RCC 7860 (cell line): Measurements from ENCODE around the gene TSR3.

Experiments
- DNase-seq: peaks from one replicate; pipeline ENCODE4 v3.0.0-alpha.2; 2015; ENCODE audit warnings: low spot score
- FAIRE-seq: peaks from 2 replicates; lab custom pipeline; 2012; peaks lifted over from hg19 to GRCh38; lab: Jason Lieb, UNC

The TSR3 gene

DNA sequence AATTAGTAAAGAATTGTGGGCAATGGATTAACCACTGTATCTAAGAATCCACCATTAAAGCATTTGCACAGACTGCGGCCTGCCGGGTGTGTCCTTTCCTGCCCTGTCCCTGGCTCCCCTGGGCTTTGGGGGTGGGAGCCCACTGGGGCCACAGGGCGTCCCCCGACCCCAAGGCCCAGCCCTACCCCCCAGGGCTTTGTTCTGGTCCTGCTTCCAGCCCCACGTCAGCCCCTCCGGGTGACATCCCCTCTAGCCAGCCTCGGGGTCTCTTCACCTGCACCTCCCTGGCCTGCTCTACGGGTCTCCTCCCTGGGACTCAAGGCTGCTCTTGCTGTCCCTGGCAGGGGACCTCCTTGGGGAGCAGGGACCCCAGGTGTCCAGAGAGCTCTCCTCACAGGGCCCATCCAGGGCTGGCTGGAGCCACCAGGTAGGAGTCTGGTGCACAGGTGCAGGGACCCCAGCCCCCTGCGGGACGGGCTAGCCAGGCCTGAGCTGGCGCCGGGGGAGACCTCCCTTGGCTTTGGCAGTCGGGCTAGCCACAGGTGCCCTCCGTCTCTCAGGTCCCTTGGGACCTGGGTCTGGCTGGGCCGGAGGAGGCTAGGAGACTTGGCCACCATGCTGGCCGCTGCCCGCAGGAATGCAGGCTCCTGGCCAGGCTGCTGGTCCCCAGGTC lies 24.6 kb downstream of the TSR3 start:
- DNase-seq (no peak), FAIRE-seq (no peak)

DNA sequence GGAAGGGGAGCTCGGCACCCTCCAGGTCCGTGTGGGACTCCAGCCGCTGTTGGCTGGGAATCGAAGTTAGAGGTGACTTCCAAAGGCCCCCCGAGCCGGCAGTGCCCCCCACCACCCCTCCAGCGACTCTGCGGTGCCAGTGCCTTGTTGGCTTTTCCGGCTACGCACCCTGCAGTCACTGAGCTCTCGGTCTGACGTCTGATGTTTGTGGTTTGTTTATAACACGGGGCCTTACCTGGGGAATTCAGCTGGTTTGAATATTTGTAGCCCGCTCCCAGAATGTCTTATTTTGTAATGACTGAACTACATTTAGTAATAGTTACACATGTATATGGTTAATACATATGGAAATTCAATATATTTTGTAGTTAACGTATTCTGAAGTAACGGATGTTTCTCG lies 25.3 kb downstream of the TSR3 start:
- FAIRE-seq, result no peak
- DNase-seq, result no peak

DNA sequence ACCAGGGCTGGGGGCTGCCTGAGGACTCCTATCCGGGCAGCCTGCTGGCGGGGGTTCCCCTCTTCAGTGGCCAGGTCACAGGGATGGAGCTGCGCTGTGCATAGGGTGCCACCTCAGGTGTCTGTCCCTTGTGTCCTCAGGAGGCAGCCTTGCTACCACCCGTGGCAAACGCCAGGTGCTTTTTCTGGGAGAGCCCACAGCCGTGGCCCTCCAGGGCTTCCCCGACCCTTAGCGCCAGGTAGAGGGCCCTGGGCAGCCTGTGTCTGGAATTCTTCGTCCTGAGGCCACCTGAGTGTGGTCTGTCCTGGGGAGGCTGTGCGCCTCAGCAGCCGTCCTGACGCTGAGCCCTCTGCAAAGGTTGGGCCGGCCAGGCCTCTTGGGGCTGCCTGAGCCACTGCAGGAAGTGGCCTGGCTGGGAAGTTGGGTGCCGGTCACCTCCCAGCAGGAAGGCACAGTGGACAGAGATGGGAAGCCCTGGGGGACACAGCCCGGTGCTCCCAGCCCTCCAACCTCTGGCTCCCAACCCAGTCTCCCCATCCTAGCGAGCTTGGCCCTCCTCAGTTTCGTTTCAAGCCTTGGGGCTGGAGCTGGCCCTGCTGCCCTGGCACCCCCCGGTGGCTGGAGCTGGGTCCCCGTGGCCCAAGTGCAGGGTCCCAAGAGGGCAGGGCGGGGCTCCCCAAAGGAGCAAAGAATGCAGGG lies 25.9 kb downstream of the TSR3 start:
- no peak for DNase-seq

DNA sequence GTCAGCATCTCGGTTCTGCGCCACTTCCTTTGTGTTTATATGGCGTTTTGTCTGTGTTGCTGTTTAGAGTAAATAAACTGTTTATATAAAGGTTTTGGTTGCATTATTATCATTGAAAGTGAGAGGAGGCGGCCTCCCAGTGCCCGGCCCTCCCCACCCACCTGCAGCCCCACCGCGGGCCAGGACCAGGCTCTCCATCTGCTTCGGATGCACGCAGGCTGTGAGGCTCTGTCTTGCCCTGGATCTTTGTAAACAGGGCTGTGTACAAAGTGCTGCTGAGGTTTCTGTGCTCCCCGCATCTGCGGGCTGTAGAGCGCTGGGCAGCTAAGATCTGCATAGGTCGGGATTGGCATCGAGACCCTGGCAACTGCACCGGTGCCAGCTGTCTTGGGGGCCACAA lies 26.4 kb downstream of the TSR3 start:
- FAIRE-seq (no peak), DNase-seq (no peak)

More for the DNA sequence above, 25.9 kb downstream of the TSR3 start:
- no peak for FAIRE-seq

DNA sequence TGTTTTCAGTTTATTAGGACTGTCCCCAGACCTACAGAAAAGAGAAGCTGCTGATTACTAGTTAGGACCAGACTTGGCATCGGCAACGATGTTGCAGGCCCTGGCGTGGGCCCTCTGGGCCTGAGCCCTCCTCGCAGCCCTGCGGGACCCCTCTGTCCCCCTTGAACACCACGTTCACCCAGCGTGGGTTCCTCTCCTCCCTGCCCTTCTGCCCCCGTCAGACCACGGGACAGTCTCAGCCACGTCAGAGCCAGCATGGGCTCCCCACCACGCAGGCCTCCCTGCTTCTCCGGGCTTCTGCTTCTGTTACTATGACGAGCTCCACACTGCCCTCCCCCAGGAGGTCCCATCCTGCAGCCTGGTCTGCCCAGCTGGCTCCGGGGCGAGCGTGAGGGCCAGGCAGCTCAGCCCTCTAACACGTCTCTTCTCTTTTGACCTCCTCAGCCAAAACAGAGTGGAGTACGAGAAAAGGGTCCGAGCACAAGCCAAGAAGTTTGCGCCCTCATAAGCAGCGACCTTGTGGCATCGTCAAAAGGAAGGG lies 27.3 kb downstream of the TSR3 start:
- FAIRE-seq (no peak), DNase-seq (no peak)

DNA sequence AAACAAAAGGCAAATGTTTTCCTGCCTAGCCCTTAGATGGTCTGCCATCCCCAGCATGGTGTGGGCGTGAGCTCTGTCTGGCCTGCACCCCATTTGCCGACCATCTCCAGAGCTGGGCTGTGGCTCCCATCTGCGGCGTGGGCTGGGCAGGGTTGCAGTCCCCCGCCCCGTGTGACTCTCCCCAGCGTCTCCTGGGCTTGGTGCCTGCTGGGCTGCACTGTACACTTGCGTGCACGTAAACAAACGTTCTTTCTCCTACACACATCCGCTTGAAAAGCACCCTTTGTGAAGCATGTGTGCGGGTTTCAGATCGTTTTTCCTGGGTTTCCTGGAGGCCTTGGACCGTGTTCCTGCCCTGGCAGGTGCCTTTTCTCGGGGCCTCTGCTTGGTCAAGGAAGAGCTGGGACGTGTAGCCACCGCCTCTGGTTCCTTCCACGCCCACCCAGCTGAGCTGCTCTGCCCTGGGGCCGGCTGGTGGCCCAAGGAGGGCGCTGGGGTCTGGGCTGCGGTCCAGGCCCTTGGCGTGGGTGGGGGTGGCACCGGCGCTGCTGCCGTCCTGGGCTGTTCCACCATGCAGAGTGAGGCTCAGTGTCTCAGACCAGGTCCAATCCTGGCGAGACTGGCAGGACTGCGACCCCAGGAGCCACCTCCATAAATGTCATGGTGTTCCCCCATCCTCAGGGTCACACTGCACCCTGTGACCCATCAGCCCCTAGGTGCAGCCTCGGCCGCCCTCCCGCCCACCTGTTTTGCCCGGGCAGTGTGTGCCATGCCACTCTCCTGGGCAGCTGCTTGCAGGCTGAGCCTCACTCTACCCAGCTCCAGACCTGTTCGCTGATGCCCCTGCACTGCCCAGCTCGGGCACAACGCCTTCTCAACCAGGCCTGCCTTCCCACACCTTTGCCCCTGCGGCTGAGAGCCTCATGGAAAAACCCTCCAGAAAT lies 28.1 kb downstream of the TSR3 start:
- DNase-seq (no peak), FAIRE-seq (no peak)

DNA sequence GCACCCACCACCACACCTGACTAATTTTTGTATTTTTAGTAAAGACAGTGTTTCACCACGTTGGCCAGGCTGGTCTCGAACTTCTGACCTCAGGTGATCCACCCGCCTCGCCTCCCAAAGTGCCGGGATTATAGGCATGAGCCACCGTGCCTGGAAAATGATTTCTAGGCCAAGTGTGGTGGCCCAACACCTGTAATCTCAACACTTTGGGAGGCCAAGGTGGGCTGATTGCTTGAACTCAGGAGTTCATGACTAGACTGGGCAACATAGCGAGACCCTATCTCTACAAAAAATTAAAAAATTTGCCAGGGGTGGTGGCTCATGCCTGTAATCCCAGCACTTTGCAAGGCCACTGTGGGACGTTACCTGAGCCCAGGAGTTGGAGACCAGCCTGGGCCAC lies 29.3 kb downstream of the TSR3 start:
- DNase-seq, result no peak
- no peak for FAIRE-seq

DNA sequence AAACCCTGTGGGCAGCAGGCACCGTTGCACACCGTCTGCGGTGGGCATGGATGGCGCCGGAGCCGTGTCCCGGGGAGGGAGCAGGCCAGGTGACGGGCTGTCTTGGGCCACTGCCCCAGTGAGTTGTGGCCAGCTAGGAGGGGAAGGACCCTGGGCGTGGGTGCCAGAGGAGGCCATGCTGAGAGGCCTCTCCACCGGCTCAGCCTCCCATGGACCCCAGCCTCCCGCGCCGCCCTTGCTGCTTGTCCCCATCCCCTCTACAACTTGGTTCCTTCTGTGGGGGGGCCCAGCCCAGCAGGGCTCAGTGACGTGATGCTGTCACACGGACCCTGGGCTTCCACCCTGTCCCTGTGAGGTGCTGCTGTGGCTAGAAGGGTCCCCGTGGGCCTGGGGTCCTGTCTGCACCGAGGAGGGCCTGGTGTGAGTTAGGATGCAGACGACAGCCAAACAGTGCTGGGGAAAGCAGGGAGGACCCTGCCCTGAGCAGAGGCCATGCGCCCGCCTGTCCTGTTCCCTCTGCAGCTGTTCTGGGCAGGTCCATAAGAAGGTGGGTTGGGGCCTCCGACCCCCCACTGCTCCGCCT lies 30.9 kb downstream of the TSR3 start:
- FAIRE-seq (no peak), DNase-seq (no peak)

DNA sequence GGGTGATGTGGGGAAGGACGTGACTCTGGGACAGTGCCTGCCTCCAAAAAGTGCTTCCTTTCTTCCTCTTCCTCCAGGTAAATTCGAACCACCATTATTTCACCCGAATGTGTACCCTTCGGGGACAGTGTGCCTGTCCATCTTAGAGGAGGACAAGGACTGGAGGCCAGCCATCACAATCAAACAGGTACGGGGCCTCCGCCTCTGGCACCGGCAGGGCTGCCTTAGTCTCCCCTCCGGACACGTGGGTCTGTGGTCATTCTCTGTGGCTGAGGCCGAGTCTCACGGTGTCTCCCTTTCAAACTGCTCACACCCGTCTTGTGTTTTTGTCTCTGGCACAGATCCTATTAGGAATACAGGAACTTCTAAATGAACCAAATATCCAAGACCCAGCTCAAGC lies 31.6 kb downstream of the TSR3 start:
- DNase-seq (no peak), FAIRE-seq (no peak)

DNA sequence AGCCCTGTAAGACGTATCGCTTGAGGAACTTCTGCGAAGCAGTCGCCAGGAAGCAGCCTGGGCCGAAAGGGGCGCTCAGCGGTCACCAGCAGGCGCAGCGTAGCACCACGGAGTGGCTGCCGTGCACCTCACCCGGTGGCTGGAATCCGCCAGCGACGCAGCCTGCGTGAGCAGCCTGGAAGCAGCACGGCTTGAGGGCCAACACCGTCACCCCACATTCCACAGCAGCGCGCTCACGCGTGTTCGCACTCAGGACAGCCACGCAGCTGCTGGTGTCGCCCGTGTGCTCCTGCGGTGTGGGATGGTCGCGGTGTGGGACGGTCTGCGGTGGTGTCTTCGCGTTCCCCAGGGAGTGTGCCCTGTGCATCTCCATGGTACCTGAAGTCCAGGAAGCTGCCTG lies 32.6 kb downstream of the TSR3 start:
- FAIRE-seq, result no peak
- no peak for DNase-seq

DNA sequence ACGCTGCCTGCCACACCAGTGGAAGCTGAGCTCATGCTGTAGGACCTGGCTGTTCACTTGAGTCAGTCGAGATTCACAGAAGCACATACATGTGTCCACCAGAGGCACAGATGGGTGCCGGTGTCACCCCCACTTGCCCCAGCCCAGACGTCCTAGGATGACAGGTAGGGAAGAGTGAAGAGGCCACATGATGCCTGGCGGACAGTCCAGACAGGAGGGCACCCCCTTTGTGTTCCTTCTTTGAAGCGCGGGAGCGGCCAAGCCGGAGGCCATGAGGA lies 33.5 kb downstream of the TSR3 start:
- DNase-seq, result no peak
- no peak for FAIRE-seq

DNA sequence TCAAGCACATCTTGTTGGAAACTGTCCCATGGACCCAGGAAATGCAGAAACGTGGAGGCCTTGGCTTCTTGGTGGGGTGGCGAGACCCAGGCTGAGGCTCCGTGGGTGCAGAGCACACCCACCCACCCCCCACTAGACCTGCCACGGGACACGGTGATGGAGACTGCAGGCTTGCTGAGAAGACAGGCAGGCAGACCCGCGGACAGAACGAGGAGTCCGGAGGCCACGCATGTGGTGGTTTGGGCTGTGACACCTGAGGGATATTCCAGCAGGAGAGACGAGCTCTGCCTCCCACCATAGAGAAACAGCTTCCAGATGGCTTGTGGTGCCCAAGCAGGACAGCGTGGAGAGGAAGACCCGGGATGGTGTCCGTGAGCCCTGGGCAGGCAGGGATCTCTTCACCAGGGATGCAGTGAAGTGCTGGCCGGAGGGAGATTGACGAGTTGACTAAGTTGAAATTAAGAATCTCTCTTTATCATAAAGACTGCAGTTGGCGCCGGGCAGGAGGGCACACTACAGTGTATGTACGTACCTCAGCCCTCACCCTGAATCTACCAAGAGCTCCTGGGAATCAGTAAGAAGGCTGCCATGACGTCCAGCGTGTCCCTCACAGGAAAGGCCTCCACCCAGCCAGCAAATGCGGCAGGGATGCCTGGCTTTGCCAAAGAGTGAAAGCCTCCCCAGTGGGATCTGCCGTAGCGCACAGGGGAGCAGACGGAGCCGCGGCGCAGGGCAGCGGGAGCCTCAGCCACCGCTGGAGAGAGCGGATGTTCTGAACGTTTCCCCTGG lies 34.0 kb downstream of the TSR3 start:
- FAIRE-seq (no peak), DNase-seq (no peak)

DNA sequence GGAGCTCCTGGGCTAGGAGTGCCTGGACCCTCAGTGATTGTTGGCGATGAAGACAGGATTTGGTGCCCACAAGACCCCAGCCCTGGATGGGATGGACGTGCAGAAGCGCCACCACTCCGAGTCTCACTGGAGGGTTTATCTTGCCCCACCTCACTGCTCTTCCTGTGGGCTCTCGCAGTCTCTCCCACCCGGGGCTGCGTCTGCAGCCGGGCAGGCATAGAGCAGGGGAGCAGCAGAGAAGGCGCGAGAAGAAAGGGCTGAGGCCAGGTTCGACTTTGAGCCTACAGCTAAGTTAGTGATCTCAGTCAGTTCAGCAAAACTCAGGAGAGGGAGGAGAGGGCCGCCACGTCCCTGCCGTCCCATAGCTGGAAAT lies 35.7 kb downstream of the TSR3 start:
- no peak for FAIRE-seq
- DNase-seq, result no peak

DNA sequence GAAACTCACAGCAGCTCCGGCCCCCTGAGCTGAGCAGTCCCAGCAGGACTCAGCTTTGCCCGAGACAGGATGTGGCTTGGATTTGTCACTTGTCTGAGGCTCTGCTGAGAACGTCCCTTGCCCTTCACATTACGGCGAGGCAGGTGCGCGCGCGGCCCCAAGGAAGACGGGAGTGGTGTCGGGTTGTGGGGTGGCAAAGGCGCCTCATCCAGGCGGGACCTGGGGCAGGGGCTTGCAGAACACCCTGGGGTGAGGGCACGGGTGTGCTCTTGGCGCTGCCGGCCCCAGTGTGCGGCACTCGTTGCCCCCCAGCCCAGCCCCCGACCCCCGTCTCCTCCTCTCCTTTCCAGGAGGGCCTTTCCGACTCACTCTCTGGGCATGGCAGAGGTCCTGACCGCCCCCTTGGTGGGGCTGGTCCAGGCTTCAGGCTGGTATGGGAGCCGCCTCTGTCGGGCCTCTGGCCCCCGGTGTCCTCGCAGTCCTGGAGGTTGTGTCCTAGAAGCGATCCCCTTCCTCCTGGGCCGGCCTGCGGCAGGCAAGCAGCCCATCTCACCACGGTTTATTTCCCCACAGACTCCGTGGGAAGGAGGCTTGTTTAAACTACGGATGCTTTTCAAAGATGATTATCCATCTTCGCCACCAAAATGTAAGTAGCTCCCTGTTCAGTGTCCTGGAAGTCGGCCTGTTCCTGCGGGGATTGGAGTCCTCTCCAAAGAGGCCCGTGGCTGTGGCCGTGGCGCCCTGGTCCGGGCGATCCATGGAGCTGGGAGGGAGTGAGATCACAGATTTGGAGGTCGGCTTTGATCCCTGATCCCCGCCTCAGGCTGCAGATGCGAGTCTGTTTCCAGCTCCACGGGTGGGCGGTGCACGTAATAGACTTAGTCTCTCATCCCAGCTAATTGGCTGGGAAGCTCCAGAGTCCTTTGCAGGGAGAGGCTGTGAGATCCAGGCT lies 36.3 kb downstream of the TSR3 start:
- DNase-seq (no peak), FAIRE-seq (no peak)

DNA sequence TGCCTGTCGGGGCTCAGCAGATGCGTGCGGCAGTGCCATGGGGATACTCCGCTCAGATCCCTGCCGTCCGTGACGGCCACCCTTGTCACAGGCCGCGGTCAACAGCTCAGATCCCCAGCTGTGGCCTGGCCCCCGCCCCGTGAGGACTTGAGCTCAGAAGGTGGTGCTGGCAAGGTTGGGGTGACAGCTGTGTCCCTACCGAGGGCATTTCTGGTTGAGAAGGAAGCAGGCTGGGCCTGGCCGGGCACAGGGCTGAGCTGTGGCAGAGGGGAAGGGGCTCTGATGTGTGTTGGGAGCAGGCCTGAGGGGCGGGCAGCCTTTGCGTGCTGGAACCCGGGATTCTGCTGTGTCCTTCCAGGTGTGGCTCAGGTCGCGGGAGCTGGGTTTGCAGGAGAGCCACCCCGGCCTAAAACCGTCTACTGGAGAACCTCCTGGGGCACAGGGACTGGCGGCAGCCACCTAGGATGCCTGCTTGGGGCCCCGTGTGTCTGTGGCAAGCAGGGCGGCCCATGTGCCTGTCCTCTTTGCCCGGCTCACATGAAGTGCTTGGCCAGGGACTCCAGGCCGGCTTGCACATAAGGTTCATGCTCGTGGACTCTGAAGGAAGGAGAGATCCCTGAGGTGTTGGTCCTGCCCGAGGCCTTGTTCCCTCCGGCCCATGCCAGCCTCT lies 37.1 kb downstream of the TSR3 start:
- DNase-seq, result no peak
- FAIRE-seq, result no peak

DNA sequence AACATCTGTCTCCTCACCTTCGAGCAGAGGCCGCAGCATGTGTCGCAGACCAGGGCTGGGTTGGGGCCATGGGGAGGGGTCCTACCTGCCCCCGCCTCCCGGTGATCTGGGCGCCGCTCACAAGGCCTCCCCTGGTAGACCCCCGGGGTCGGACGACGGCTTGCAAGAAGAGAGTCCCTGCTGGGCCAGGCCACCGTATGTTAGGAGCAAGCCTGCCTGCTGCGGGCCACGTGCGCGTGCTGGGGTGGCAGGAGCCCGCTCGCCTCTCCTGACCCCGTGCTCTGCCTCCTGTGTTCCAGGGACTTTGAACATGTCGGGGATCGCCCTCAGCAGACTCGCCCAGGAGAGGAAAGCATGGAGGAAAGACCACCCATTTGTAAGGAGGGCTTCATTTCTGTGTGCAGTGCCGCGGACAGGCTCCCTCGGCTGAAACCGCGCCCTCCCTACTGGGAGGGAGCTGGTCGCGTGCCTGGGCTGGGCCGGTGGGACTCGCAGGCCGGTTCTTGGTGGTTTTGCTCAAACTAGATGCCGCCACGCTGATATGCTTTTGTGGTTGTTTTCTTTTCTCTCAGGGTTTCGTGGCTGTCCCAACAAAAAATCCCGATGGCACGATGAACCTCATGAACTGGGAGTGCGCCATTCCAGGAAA lies 37.8 kb downstream of the TSR3 start:
- no peak for DNase-seq
- FAIRE-seq, result no peak

DNA sequence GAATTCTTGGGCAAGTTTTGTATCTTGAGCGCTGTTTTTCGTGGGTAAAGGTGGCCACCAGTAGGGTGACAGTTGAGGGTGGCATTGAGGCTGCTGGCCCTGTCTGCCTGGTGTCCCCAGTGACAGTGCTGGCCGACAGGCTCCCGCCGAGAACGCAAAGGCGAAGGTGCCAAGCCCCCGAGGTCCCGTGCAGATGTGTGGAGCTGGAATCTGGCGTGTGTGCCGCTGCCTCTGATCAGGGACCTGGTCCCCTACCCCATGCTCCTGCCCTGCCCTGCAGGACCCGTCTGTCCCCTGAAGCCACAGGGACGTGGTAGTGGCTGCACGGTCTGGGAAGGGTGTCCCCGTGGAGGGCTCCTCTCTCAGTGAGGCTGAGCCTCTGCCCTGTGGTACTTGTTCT lies 38.8 kb downstream of the TSR3 start:
- FAIRE-seq (no peak), DNase-seq (no peak)

DNA sequence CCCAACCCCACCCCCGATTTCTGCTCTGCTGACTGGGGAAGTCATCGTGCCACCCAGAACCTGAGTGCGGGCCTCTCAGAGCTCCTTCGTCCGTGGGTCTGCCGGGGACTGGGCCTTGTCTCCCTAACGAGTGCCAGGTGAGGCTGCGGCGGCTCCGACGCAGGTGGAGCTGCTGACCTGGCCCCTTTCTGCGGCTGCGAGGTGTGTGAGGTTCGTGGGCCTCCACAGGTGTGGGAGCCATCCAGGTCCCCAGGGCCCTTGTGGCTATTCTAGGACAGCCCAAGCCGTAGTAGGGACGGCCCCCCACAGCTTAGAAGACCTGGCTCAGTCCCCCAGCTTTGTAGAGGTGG lies 39.2 kb downstream of the TSR3 start:
- no peak for FAIRE-seq
- no peak for DNase-seq
